Colonic mucosa (tissue), 4 donors: ENCODE data around the gene NETO1. TPM values are rescaled to one million over a fixed set of nuclear protein-coding genes. Genes with fewer than 3 reads are reported as not detected.

Experiments
- DNase-seq: peaks from one replicate; pipeline ENCODE4 v3.0.0-alpha.2; 2020
- H3K27ac ChIP-seq: fragments of 200-600 bp; one replicate; pipeline ENCODE4 v1.8.0; 2021
- H3K27me3 ChIP-seq: fragments of 200-600 bp; one replicate; pipeline ENCODE4 v1.8.0; 2021
- H3K36me3 ChIP-seq: fragments of 200-600 bp; one replicate; pipeline ENCODE4 v1.8.0; 2021
- H3K4me1 ChIP-seq: fragments of 200-600 bp; one replicate; pipeline ENCODE4 v1.8.0; 2021; ENCODE audit warnings: mild to moderate bottlenecking
- H3K4me3 ChIP-seq: fragments of 200-600 bp; one replicate; pipeline ENCODE4 v1.8.0; 2021
- H3K9ac ChIP-seq, 2 donors: one replicate each; pipeline ENCODE4 v1.7.0; 2013; ENCODE audit warnings: control low read depth in 2 of 2, low read depth in 2 of 2, low read length in 2 of 2
- H3K9me3 ChIP-seq: fragments of 200-600 bp; one replicate; pipeline ENCODE4 v1.8.0; 2021
- CTCF ChIP-seq: fragments of 200-600 bp; IDR thresholded peaks from one replicate; pipeline ENCODE4 v1.8.0; 2022; ENCODE audit warnings: antibody characterized with exemption, mild to moderate bottlenecking
- intact Hi-C: fragments of 100-400 bp; cut with DNase I; formaldehyde crosslinking; loops from one replicate; pipeline ENCODE4 v1.14.1; 2022
- microRNA-seq: library from miRNA; unstranded; fragments of <30 nt; microRNA quantifications from one replicate; pipeline ENCODE4, GENCODE V29; 2019
- total RNA-seq, 2 donors: library from RNA; stranded (reverse); fragmentation: NEBNext Ultra II Directional in 1 of 2; extraction: Animal tissue kit (Norgen Biotek cat#: 25700) in 1 of 2; gene quantifications; one replicate each; pipeline ENCODE4 v1.2.1, GENCODE V29; 2021
- donor health status: healthy.
- donor health status: DM: no; HTN: no; CAD: no.
- donor health status: DM: no; HTN: no; CAD: no.

NETO1 gene
- total RNA-seq, 2 donors from 2014 or later: not detected

GRCh38 chr18:72720116-72720515 lies 147.7 kb downstream of the NETO1 start:
- no peak overlapping the region for H3K4me3 ChIP-seq
- H3K9me3 ChIP-seq: no peaks in the 10 kb centered on the region
- no peak for DNase-seq
- H3K27me3 ChIP-seq: no peaks in the 10 kb centered on the region
- intact Hi-C loops: no loop called here
- no peak overlapping the region for H3K9ac ChIP-seq
- TF ChIP-seq CTCF: no peak
- H3K4me1 ChIP-seq: no peaks in the 10 kb centered on the region
- H3K27ac ChIP-seq: no peak overlapping the region
- no peaks in the 10 kb centered on the region for H3K36me3 ChIP-seq

GRCh38 chr18:72704202-72704601 lies 163.6 kb downstream of the NETO1 start:
- Histone ChIP-seq H3K4me3 (no peak overlapping the region), H3K4me1 (no peaks in the 10 kb centered on the region), H3K27me3 (no peaks in the 10 kb centered on the region), H3K9me3 (no peaks in the 10 kb centered on the region), H3K36me3 (no peaks in the 10 kb centered on the region), H3K9ac (no peak overlapping the region), H3K27ac (no peak overlapping the region)
- no peak for TF ChIP-seq CTCF
- no peak for DNase-seq
- intact Hi-C loops: no loop called here

GRCh38 chr18:72700961-72701710 lies 166.7 kb downstream of the NETO1 start:
- no peaks in the 10 kb centered on the region for H3K4me1 ChIP-seq
- no peaks in the 10 kb centered on the region for H3K36me3 ChIP-seq
- H3K27ac ChIP-seq: no peak overlapping the region
- no peak overlapping the region for H3K4me3 ChIP-seq
- DNase-seq: no peak
- no peak overlapping the region for H3K9ac ChIP-seq
- intact Hi-C loops: no loop called here
- no peaks in the 10 kb centered on the region for H3K9me3 ChIP-seq
- H3K27me3 ChIP-seq: no peaks in the 10 kb centered on the region
- no peak for TF ChIP-seq CTCF

GRCh38 chr18:72697706-72698105 lies 170.1 kb downstream of the NETO1 start:
- TF ChIP-seq CTCF: no peak
- H3K9me3 ChIP-seq: no peaks in the 10 kb centered on the region
- no peak overlapping the region for H3K27ac ChIP-seq
- H3K4me3 ChIP-seq: no peak overlapping the region
- H3K4me1 ChIP-seq: no peaks in the 10 kb centered on the region
- no peak for DNase-seq
- H3K36me3 ChIP-seq: no peaks in the 10 kb centered on the region
- intact Hi-C loops: no loop called here
- H3K27me3 ChIP-seq: no peaks in the 10 kb centered on the region
- H3K9ac ChIP-seq: no peak overlapping the region

GRCh38 chr18:72692595-72692994 lies 175.2 kb downstream of the NETO1 start:
- peak overlapping the region in 1 of 2 donors; percentile 50 for H3K9ac ChIP-seq
- no peak for DNase-seq
- no peak overlapping the region for H3K27ac ChIP-seq
- intact Hi-C loops: no loop called here
- no peak overlapping the region for H3K4me3 ChIP-seq
- H3K4me1 ChIP-seq: no peaks in the 10 kb centered on the region
- TF ChIP-seq CTCF: no peak
- H3K27me3 ChIP-seq: no peaks in the 10 kb centered on the region
- H3K9me3 ChIP-seq: no peaks in the 10 kb centered on the region
- no peaks in the 10 kb centered on the region for H3K36me3 ChIP-seq

Small RNA genes lying within 50 kb of the gene (microRNA-seq; reads per million reads assigned to microRNA genes)
- gene MIR548AV: not detected
